HepG2 (cell line): ENCODE measurements around the gene NEAT1. TPM values are rescaled to one million over a fixed set of nuclear protein-coding genes. Genes with fewer than 3 reads are reported as not detected.

Source experiments
- ARNT2 ChIP-seq: sonication (generic); formaldehyde crosslinking; IDR thresholded peaks from 2 replicates; pipeline ENCODE4 v1.8.0; 2022; ENCODE audit warnings: mild to moderate bottlenecking, low read depth, missing genetic modification reagents, moderate library complexity
- ATF7-NPFF ChIP-seq: sonication (generic); formaldehyde crosslinking; IDR thresholded peaks from 2 replicates; pipeline ENCODE4 v1.8.1; 2023; ENCODE audit warnings: mild to moderate bottlenecking, low read depth, missing genetic modification reagents, moderate library complexity
- CHD2 ChIP-seq: IDR thresholded peaks from 2 replicates; pipeline ENCODE4 v1.6.1; 2011; ENCODE audit warnings: low read depth, low read length, improper control_type of control experiment
- IRF2 ChIP-seq: IDR thresholded peaks from 2 replicates; pipeline ENCODE4 v1.6.1; 2018; ENCODE audit warnings: missing genetic modification reagents, missing compliant biosample characterization
- MBNL3 ChIP-seq: fragments of 250-450 bp; sonication (Bioruptor Pico); conservative IDR thresholded peaks from 2 replicates; pipeline ENCODE4 v1.8.0; 2022; ENCODE audit warnings: mild to moderate bottlenecking, inconsistent platforms
- MEIS2 ChIP-seq: sonication (generic); formaldehyde crosslinking; IDR thresholded peaks from 2 replicates; pipeline ENCODE4 v1.9.0; 2021; ENCODE audit warnings: mild to moderate bottlenecking, missing genetic modification reagents
- MLX ChIP-seq: IDR thresholded peaks from 2 replicates; pipeline ENCODE4 v1.6.1; 2016
- NR2F1 ChIP-seq, 2 experiments: fragments of 450-650 bp in 1 of 2; formaldehyde crosslinking in 1 of 2; IDR thresholded peaks; 2 replicates each; pipeline versions ENCODE4 v1.5.0 to v1.6.1; 2016 to 2020; ENCODE audit warnings: mild to moderate bottlenecking in 1 of 2, missing compliant biosample characterization in 1 of 2, missing genetic modification reagents in 1 of 2, moderate library complexity in 1 of 2
- POLR2G ChIP-seq: fragments of 200-400 bp; formaldehyde crosslinking; IDR thresholded peaks from 2 replicates; pipeline ENCODE4 v1.6.1; 2018; ENCODE audit warnings: mild to moderate bottlenecking, low read depth, low read length, moderate library complexity
- RARA ChIP-seq: IDR thresholded peaks from 2 replicates; pipeline ENCODE4 v1.6.1; 2016; ENCODE audit warnings: missing genetic modification reagents, missing compliant biosample characterization
- RFX3 ChIP-seq: IDR thresholded peaks from 2 replicates; pipeline ENCODE4 v1.6.1; 2016; ENCODE audit warnings: missing biosample characterization, missing genetic modification reagents
- SIX1 ChIP-seq: sonication (generic); formaldehyde crosslinking; IDR thresholded peaks from 2 replicates; pipeline ENCODE4 v1.4.0; 2020; ENCODE audit warnings: missing genetic modification reagents, borderline replicate concordance
- TBX2 ChIP-seq: sonication (generic); formaldehyde crosslinking; IDR thresholded peaks from 2 replicates; pipeline ENCODE4 v1.5.0; 2020; ENCODE audit warnings: missing genetic modification reagents, mild to moderate bottlenecking, borderline replicate concordance
- THAP11 ChIP-seq: IDR thresholded peaks from 2 replicates; pipeline ENCODE4 v1.6.1; 2016; ENCODE audit warnings: missing biosample characterization, missing genetic modification reagents
- TOE1 ChIP-seq: sonication (generic); formaldehyde crosslinking; IDR thresholded peaks from 2 replicates; pipeline ENCODE4 v1.4.0; 2020; ENCODE audit warnings: mild to moderate bottlenecking, missing genetic modification reagents
- TOPORS ChIP-seq: sonication (generic); formaldehyde crosslinking; IDR thresholded peaks from 2 replicates; pipeline ENCODE4 v1.8.0; 2023; ENCODE audit warnings: mild to moderate bottlenecking, missing genetic modification reagents
- ZFP36 ChIP-seq: fragments of 150-350 bp; IDR thresholded peaks from 2 replicates; pipeline ENCODE4 v1.6.1; 2018; ENCODE audit warnings: borderline replicate concordance, low read length, low read depth; ENCODE audit not compliant: partially characterized antibody
- ZKSCAN8 ChIP-seq: IDR thresholded peaks from 2 replicates; pipeline ENCODE4 v1.6.1; 2016; ENCODE audit warnings: borderline replicate concordance, missing genetic modification reagents, missing compliant biosample characterization
- ZNF607 ChIP-seq: sonication (generic); formaldehyde crosslinking; IDR thresholded peaks from 2 replicates; pipeline ENCODE4 v1.5.1; 2020; ENCODE audit warnings: missing genetic modification reagents, mild to moderate bottlenecking, borderline replicate concordance
- ZNF678 ChIP-seq: sonication (generic); formaldehyde crosslinking; IDR thresholded peaks from 2 replicates; pipeline ENCODE4 v1.4.0; 2020; ENCODE audit warnings: mild to moderate bottlenecking, missing genetic modification reagents
- polyA plus RNA-seq, 8 experiments: library from polyadenylated mRNA; depleted of rRNA in 3 of 8; stranded (reverse) in 7 of 8; unstranded in 1 of 8; fragments of >200 nt; fragmentation: Illumina TruSeq in 4 of 8; extraction: Trizol in 4 of 8; gene quantifications; 2 replicates each; pipeline versions ENCODE4 v1.2.1 to v1.2.3, GENCODE V29; 2011 to 2016; ENCODE audit warnings: low read depth in 4 of 8, missing spikeins in 1 of 8, mixed read lengths in 1 of 8; ENCODE audit not compliant: insufficient read depth in 1 of 8
- total RNA-seq, 5 experiments: library from RNA; depleted of rRNA; stranded (reverse); fragments of >200 nt; fragmentation: Illumina TruSeq; extraction: Trizol; gene quantifications; 2 replicates each; pipeline ENCODE4 v1.2.3, GENCODE V29; 2016; ENCODE audit warnings: low read depth in 1 of 5
- TF ChIP-seq, protein P1 (sequence below): sonication (generic); formaldehyde crosslinking; IDR thresholded peaks from 2 replicates; pipeline ENCODE4 v1.5.0; 2020; ENCODE audit warnings: missing genetic modification reagents
- TF ChIP-seq, protein P2 (sequence below): sonication (generic); formaldehyde crosslinking; IDR thresholded peaks from 2 replicates; pipeline ENCODE4 v1.9.0; 2022; ENCODE audit warnings: missing genetic modification reagents, mild to moderate bottlenecking, borderline replicate concordance
- TF ChIP-seq, protein P3 (sequence below): sonication (generic); formaldehyde crosslinking; IDR thresholded peaks from 2 replicates; pipeline ENCODE4 v1.8.1; 2023; ENCODE audit warnings: missing genetic modification reagents, mild to moderate bottlenecking, borderline replicate concordance
- TF ChIP-seq, protein P4 (sequence below): sonication (generic); IDR thresholded peaks from 2 replicates; pipeline ENCODE4 v1.6.1; 2016; ENCODE audit warnings: low read depth, borderline replicate concordance

Gene NEAT1
- total and polyA plus RNA-seq, 2 of the 13 experiments (the other 11 are each of a cell fraction or from before 2014, with no cell fraction given) = 20.5 to 41.2 TPM

DNA sequence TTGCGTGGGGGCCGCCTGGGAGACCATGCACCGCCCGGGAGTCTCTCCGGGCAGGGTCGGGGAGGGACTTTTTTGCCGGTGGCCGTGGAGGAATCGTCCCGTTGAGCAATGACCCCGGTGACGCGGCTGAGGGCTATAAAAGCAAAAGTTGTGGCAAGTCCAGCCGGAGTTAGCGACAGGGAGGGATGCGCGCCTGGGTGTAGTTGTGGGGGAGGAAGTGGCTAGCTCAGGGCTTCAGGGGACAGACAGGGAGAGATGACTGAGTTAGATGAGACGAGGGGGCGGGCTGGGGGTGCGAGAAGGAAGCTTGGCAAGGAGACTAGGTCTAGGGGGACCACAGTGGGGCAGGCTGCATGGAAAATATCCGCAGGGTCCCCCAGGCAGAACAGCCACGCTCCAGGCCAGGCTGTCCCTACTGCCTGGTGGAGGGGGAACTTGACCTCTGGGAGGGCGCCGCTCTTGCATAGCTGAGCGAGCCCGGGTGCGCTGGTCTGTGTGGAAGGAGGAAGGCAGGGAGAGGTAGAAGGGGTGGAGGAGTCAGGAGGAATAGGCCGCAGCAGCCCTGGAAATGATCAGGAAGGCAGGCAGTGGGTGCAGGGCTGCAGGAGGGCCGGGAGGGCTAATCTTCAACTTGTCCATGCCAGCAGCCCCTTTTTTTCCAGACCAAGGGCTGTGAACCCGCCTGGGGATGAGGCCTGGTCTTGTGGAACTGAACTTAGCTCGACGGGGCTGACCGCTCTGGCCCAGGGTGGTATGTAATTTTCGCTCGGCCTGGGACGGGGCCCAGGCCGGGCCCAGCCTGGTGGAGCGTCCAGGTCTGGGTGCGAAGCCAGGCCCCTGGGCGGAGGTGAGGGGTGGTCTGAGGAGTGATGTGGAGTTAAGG, at the start of gene NEAT1 (continued):
- TF ChIP-seq ARNT2 (CRISPR knock-in tag) = peak; percentile 87
- TF ChIP-seq ZFP36 = peak; percentile 46
- peak; percentile 87 for TF ChIP-seq CHD2
- TF ChIP-seq TBX2 = peak; percentile 18
- TF ChIP-seq ATF7-NPFF (CRISPR knock-in tag) = peak; percentile 91
- TF ChIP-seq, protein P1, sequence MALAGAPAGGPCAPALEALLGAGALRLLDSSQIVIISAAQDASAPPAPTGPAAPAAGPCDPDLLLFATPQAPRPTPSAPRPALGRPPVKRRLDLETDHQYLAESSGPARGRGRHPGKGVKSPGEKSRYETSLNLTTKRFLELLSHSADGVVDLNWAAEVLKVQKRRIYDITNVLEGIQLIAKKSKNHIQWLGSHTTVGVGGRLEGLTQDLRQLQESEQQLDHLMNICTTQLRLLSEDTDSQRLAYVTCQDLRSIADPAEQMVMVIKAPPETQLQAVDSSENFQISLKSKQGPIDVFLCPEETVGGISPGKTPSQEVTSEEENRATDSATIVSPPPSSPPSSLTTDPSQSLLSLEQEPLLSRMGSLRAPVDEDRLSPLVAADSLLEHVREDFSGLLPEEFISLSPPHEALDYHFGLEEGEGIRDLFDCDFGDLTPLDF (CRISPR knock-in tag) = peak; percentile 55; the same call in 1 of the 2 replicates
- TF ChIP-seq, protein P2, sequence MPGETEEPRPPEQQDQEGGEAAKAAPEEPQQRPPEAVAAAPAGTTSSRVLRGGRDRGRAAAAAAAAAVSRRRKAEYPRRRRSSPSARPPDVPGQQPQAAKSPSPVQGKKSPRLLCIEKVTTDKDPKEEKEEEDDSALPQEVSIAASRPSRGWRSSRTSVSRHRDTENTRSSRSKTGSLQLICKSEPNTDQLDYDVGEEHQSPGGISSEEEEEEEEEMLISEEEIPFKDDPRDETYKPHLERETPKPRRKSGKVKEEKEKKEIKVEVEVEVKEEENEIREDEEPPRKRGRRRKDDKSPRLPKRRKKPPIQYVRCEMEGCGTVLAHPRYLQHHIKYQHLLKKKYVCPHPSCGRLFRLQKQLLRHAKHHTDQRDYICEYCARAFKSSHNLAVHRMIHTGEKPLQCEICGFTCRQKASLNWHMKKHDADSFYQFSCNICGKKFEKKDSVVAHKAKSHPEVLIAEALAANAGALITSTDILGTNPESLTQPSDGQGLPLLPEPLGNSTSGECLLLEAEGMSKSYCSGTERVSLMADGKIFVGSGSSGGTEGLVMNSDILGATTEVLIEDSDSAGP (CRISPR knock-in tag) = peak; percentile 70
- 0 out of 2 replicates have a peak, but pooled peaks have one; percentile 49 for TF ChIP-seq ZNF607
- peak; percentile 99 for TF ChIP-seq POLR2G
- TF ChIP-seq, protein P3, sequence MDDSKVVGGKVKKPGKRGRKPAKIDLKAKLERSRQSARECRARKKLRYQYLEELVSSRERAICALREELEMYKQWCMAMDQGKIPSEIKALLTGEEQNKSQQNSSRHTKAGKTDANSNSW = peak; percentile 37; the same call in 1 of the 2 replicates
- peak; percentile 85 for TF ChIP-seq RARA
- peak; percentile 22; the same call in 1 of the 2 replicates for TF ChIP-seq MLX
- TF ChIP-seq RFX3 = no peak
- peak; percentile 71; the same call in 1 of the 2 replicates for TF ChIP-seq SIX1 (CRISPR knock-in tag)
- TF ChIP-seq MBNL3 (CRISPR knock-in tag) = no peak
- TF ChIP-seq, protein P4, sequence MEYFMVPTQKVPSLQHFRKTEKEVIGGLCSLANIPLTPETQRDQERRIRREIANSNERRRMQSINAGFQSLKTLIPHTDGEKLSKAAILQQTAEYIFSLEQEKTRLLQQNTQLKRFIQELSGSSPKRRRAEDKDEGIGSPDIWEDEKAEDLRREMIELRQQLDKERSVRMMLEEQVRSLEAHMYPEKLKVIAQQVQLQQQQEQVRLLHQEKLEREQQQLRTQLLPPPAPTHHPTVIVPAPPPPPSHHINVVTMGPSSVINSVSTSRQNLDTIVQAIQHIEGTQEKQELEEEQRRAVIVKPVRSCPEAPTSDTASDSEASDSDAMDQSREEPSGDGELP = peak; percentile 66; the same call in 1 of the 2 replicates
- peak; percentile 32; the same call in 1 of the 2 replicates for TF ChIP-seq THAP11
- peak; percentile 75; the same call in 1 of the 2 replicates for TF ChIP-seq MEIS2
- TF ChIP-seq TOE1 = no peak
- peak; percentile 49 to 94 for TF ChIP-seq NR2F1 (CRISPR knock-in tag; IDR thresholded peaks at IDR 0.05)
- TF ChIP-seq TOPORS = 0 out of 2 replicates have a peak, but pooled peaks have one; percentile 6
- TF ChIP-seq ZNF678 (CRISPR knock-in tag) = peak; percentile 72; the same call in 1 of the 2 replicates
- peak; percentile 83 for TF ChIP-seq IRF2 (CRISPR knock-in tag)
- peak; percentile 63; the same call in 1 of the 2 replicates for TF ChIP-seq ZKSCAN8 (CRISPR knock-in tag)
